GM18505 (cell line): Measurements from ENCODE around the gene PLK3.
"Not testable (repeated sequence)": the region's sequence is repeated elsewhere in the genome, so short reads cannot be mapped to it uniquely, and the experiment has no call there.

Experiments used
- ATAC-seq: cut with Tn5 transposase; IDR thresholded peaks from one replicate; pipeline ENCODE4 v1.9.1; 2021; ENCODE audit not compliant: unreplicated experiment
- POLR2A ChIP-seq: IDR thresholded peaks from 4 replicates; pipeline ENCODE4 v1.6.1; 2011; ENCODE audit warnings: borderline replicate concordance; ENCODE audit not compliant: insufficient read depth, insufficient read length; ENCODE audit errors: extremely low read depth

The PLK3 gene

GRCh38 chr1:44799770-44800584 is at the start of gene PLK3:
PLK3 (plus strand) TSS chr1:44800377; CDS start chr1:44800464, 87 bp downstream.
- ATAC-seq, result peak; percentile 79
- peak; percentile 95 for TF ChIP-seq POLR2A

- peak; percentile 30 for TF ChIP-seq POLR2A
- no peak for ATAC-seq
These were observed 42.8 kb upstream of the PLK3 start for GRCh38 chr1:44757420-44757819.

- ATAC-seq, result no peak
- no peak for TF ChIP-seq POLR2A
These were observed 41.1 kb upstream of the PLK3 start for GRCh38 chr1:44759077-44759476.

- no peak for ATAC-seq
- no peak for TF ChIP-seq POLR2A
These were observed 39.3 kb upstream of the PLK3 start for GRCh38 chr1:44760876-44761275.

GRCh38 chr1:44766421-44766820 is 33.8 kb upstream of the PLK3 start:
- ATAC-seq, result not testable (repeated sequence)

- peak; percentile 73 for ATAC-seq
- TF ChIP-seq POLR2A, result peak; percentile 99
These were observed 24.9 kb upstream of the PLK3 start, which contains the start of gene RPS8 for GRCh38 chr1:44775078-44775929. RPS8 (plus strand) TSS chr1:44775540; CDS start chr1:44775597, 57 bp downstream.

GRCh38 chr1:44775930-44776729 is 24.0 kb upstream of the PLK3 start:
- TF ChIP-seq POLR2A, result no peak
- peak; percentile 5 for ATAC-seq

- no peak for ATAC-seq
- no peak for TF ChIP-seq POLR2A
These were observed 23.5 kb upstream of the PLK3 start for GRCh38 chr1:44776730-44777068.

- no peak for ATAC-seq
These were observed 22.6 kb upstream of the PLK3 start for GRCh38 chr1:44777547-44777946.

GRCh38 chr1:44777969-44778635 is 22.1 kb upstream of the PLK3 start:
- peak; percentile 22 for TF ChIP-seq POLR2A
- no peak for ATAC-seq

More at GRCh38 chr1:44777547-44777946, 22.6 kb upstream of the PLK3 start:
- no peak for TF ChIP-seq POLR2A

GRCh38 chr1:44778705-44779576 is 21.2 kb upstream of the PLK3 start:
- ATAC-seq, result no peak
- peak; percentile 17 for TF ChIP-seq POLR2A
